SK-N-SH treated with all-trans-retinoic acid at 6 μM for 48 hours (cell line): ENCODE data around the gene RAB35.

Source experiments
- PATZ1 ChIP-seq: fragments of 250-450 bp; sonication (Bioruptor Pico); IDR thresholded peaks from 2 replicates; pipeline ENCODE4 v1.8.0; 2020; ENCODE audit warnings: mild to moderate bottlenecking, moderate library complexity, borderline replicate concordance
- ZFP3 ChIP-seq: fragments of 250-450 bp; sonication (Bioruptor Pico); IDR thresholded peaks from 2 replicates; pipeline ENCODE4 v1.5.0; 2020; ENCODE audit warnings: mild to moderate bottlenecking, moderate library complexity

DNA sequence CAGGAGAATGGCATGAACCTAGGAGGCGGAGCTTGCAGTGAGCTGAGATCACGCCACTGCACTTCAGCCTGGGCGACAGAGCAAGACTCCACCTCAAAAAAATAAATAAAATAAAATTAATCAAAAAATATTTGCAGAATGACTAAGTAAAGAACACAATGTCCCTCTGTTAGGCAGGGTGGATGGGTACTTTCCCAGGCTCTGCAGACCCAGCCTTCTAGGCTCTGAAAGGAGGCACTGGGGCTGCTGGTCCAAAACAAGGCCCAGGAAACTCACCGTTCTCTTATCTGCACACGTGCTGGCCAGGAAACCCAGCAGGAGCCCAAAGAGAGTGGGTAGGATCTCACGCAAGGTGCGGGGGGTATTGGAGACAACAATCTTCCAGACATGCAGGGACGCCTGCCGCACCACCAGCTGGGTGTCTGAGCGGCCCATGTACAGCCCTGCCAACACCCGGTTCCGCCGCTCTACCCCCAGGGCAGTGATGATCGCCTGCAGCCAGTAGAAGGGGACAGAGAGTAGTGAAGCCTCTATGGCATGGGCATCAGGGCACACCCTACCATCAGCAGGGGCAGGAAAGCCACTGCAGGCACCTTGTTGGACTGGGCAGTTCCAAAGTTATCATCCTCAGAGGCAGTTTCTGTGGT lies 25.8 kb upstream of the RAB35 start:
- TF ChIP-seq ZFP3 (CRISPR knock-in tag): no peak
- no peak for TF ChIP-seq PATZ1
